Prostate gland (tissue), 2 donors: Measurements from ENCODE around the gene HBB.

ENCODE experiments used
- POLR2A ChIP-seq: fragments of 450-650 bp; IDR thresholded peaks from one replicate; pipeline ENCODE4 v1.6.1; 2016; ENCODE audit warnings: antibody characterized with exemption, mild to moderate bottlenecking
- POLR2AphosphoS5 ChIP-seq: sonication (generic); formaldehyde crosslinking; IDR thresholded peaks from one replicate; pipeline ENCODE4 v1.6.1; 2017; ENCODE audit warnings: antibody characterized with exemption
- TF ChIP-seq, protein P1 (sequence below), 4 experiments: fragments of 200-600 bp in 2 of 4; fragments of 450-650 bp in 2 of 4; sonication (generic) in 2 of 4; IDR thresholded peaks; 1 replicate in 3 of 4; 2 replicates in 1 of 4; pipeline ENCODE4 v1.5.1; 2016 to 2019; ENCODE audit warnings: antibody characterized with exemption in 4 of 4, mild to moderate bottlenecking in 2 of 4, moderate library complexity in 2 of 4

DNA sequence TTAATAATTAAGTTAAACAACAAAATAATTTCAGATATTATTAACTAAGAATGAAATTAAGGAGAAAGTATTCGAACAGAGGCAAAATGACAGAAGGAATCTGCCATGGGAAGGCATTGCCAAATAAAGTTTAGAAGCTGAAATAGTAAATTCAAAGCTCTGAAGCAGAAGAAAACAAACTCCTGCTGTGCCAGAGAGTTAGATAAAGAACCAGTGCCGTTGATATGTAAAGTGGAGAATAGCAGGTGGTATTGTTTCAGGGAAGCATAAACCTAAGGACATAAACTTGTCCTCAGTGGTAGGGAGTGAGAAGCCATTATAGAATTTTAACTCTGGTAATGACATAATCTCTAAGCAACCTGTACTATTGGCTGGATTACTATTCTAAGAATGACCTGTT lies 30.4 kb upstream of the HBB start:
- TF ChIP-seq, protein P1, sequence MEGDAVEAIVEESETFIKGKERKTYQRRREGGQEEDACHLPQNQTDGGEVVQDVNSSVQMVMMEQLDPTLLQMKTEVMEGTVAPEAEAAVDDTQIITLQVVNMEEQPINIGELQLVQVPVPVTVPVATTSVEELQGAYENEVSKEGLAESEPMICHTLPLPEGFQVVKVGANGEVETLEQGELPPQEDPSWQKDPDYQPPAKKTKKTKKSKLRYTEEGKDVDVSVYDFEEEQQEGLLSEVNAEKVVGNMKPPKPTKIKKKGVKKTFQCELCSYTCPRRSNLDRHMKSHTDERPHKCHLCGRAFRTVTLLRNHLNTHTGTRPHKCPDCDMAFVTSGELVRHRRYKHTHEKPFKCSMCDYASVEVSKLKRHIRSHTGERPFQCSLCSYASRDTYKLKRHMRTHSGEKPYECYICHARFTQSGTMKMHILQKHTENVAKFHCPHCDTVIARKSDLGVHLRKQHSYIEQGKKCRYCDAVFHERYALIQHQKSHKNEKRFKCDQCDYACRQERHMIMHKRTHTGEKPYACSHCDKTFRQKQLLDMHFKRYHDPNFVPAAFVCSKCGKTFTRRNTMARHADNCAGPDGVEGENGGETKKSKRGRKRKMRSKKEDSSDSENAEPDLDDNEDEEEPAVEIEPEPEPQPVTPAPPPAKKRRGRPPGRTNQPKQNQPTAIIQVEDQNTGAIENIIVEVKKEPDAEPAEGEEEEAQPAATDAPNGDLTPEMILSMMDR (IDR thresholded peaks at IDR 0.05) = no peak
- TF ChIP-seq POLR2A (no peak), POLR2AphosphoS5 (no peak)
